Breast epithelium (tissue), 3 donors: ENCODE data around the gene KSR2.

Source experiments
- CTCF ChIP-seq, 3 donors: fragments of 450-650 bp; IDR thresholded peaks; one replicate each; pipeline ENCODE4 v1.5.1; 2016 to 2017; ENCODE audit warnings: antibody characterized with exemption in 3 of 3, mild to moderate bottlenecking in 3 of 3, moderate library complexity in 3 of 3
- POLR2A ChIP-seq: fragments of 450-650 bp; IDR thresholded peaks from one replicate; pipeline ENCODE4 v1.6.1; 2016; ENCODE audit warnings: antibody characterized with exemption, mild to moderate bottlenecking, moderate library complexity

GRCh38 chr12:117589021-117589420, 379.8 kb downstream of the KSR2 start:
- TF ChIP-seq CTCF (IDR thresholded peaks at IDR 0.05) (no peak), POLR2A (no peak)
